Trophoblast cell (in vitro differentiated cells and primary cell): ENCODE measurements around the gene EMX1.
A peak's percentile ranks its signal among the peaks of the same experiment; 100 is the strongest.

Experiments used
- DNase-seq, 2 donors: peaks; one replicate each; pipeline ENCODE4 v3.0.0-alpha.2; 2016
- H2AFZ ChIP-seq: 2 replicates; pipeline ENCODE4 v1.6.1; 2013; ENCODE audit warnings: low read length, moderate library complexity, mild to moderate bottlenecking; ENCODE audit not compliant: insufficient read depth, poor library complexity
- H2AK5ac ChIP-seq: 2 replicates; pipeline ENCODE4 v1.6.1; 2013; ENCODE audit warnings: mild to moderate bottlenecking, low read length
- H2BK120ac ChIP-seq: 2 replicates; pipeline ENCODE4 v1.6.1; 2013; ENCODE audit warnings: low read length, mild to moderate bottlenecking, moderate library complexity; ENCODE audit not compliant: insufficient read depth, poor library complexity
- H2BK12ac ChIP-seq: 2 replicates; pipeline ENCODE4 v1.6.1; 2013; ENCODE audit warnings: mild to moderate bottlenecking, low read length, moderate library complexity
- H2BK5ac ChIP-seq: 2 replicates; pipeline ENCODE4 v1.6.1; 2013; ENCODE audit warnings: low read length, low read depth, moderate library complexity, mild to moderate bottlenecking; ENCODE audit not compliant: poor library complexity
- H3K14ac ChIP-seq: 2 replicates; pipeline ENCODE4 v1.6.1; 2013; ENCODE audit warnings: mild to moderate bottlenecking, low read length
- H3K18ac ChIP-seq: 2 replicates; pipeline ENCODE4 v1.6.1; 2013; ENCODE audit warnings: mild to moderate bottlenecking, low read length
- H3K23ac ChIP-seq: 2 replicates; pipeline ENCODE4 v1.6.1; 2013; ENCODE audit warnings: low read length
- H3K27ac ChIP-seq: 2 replicates; pipeline ENCODE4 v1.5.1; 2013; ENCODE audit warnings: low read depth, mild to moderate bottlenecking, inconsistent platforms, low read length, moderate library complexity
- H3K27me3 ChIP-seq: 2 replicates; pipeline ENCODE4 v1.6.1; 2013; ENCODE audit warnings: inconsistent platforms, mild to moderate bottlenecking, low read length, moderate library complexity; ENCODE audit not compliant: insufficient read depth
- H3K36me3 ChIP-seq, 2 experiments: 1 replicate in 1 of 2; 2 replicates in 1 of 2; pipeline ENCODE4 v1.6.1; 2013; ENCODE audit warnings: low read length in 2 of 2, mild to moderate bottlenecking in 2 of 2, moderate library complexity in 1 of 2; ENCODE audit not compliant: insufficient read depth in 2 of 2, control insufficient read depth in 1 of 2
- H3K4ac ChIP-seq: 2 replicates; pipeline ENCODE4 v1.6.1; 2013; ENCODE audit warnings: low read depth, mild to moderate bottlenecking, low read length, moderate library complexity
- H3K4me1 ChIP-seq, 2 experiments: 1 replicate in 1 of 2; 2 replicates in 1 of 2; pipeline ENCODE4 v1.6.1; 2013; ENCODE audit warnings: low read length in 2 of 2, mild to moderate bottlenecking in 2 of 2, moderate library complexity in 1 of 2; ENCODE audit not compliant: insufficient read depth in 2 of 2, control insufficient read depth in 1 of 2
- H3K4me2 ChIP-seq: 2 replicates; pipeline ENCODE4 v1.6.1; 2013; ENCODE audit warnings: inconsistent platforms, mild to moderate bottlenecking, low read length, moderate library complexity
- H3K4me3 ChIP-seq: 2 replicates; pipeline ENCODE4 v1.5.1; 2013; ENCODE audit warnings: mild to moderate bottlenecking, low read depth, low read length, inconsistent platforms
- H3K79me1 ChIP-seq: one replicate; pipeline ENCODE4 v1.6.1; 2013; ENCODE audit warnings: low read length
- H3K79me2 ChIP-seq: 2 replicates; pipeline ENCODE4 v1.6.1; 2013; ENCODE audit warnings: low read length, mild to moderate bottlenecking; ENCODE audit not compliant: control insufficient read depth, insufficient read depth, poor library complexity
- H3K9ac ChIP-seq: 2 replicates; pipeline ENCODE4 v1.6.1; 2013; ENCODE audit warnings: mild to moderate bottlenecking, low read length
- H3K9me3 ChIP-seq: 2 replicates; pipeline ENCODE4 v1.6.1; 2013; ENCODE audit warnings: low read depth, mild to moderate bottlenecking, control low read depth, inconsistent platforms, low read length; ENCODE audit not compliant: insufficient read depth
- H4K12ac ChIP-seq: 2 replicates; pipeline ENCODE4 v1.6.1; 2013; ENCODE audit warnings: low read depth, mild to moderate bottlenecking, low read length, moderate library complexity
- H4K8ac ChIP-seq: 2 replicates; pipeline ENCODE4 v1.6.1; 2013; ENCODE audit warnings: low read depth, mild to moderate bottlenecking, low read length, moderate library complexity
- H4K91ac ChIP-seq: one replicate; pipeline ENCODE4 v1.6.1; 2013; ENCODE audit warnings: low read depth, mild to moderate bottlenecking, low read length, moderate library complexity
- WGBS: extraction: QIAGEN DNeasy Blood & Tissue Kit; methylation state at CpG from one replicate; pipeline ENCODE4 v1.1.7; 2013; ENCODE audit warnings: missing lambda C conversion rate; ENCODE audit not compliant: insufficient read length, insufficient coverage; ENCODE audit errors: extremely low coverage; 5-methylcytosine and 5-hydroxymethylcytosine counted together

Gene EMX1

GRCh38 chr2:72965016-72965415 lies 47.7 kb downstream of the EMX1 start:
- Histone ChIP-seq H3K9ac (no peak overlapping the region), H3K4me2 (no peak overlapping the region), H3K27me3 (no peaks in the 10 kb centered on the region), H2AK5ac (no peak overlapping the region), H3K4ac (no peak overlapping the region), H3K27ac (no peak overlapping the region), H3K9me3 (peaks cover 3% of the 10 kb centered on the region), H3K4me3 (no peak overlapping the region), H3K79me2 (peaks cover 3% of the 10 kb centered on the region), H4K91ac (no peak overlapping the region), H4K8ac (no peak overlapping the region), H2BK5ac (no peak overlapping the region), H3K36me3 (no peaks in the 10 kb centered on the region), H3K18ac (no peak overlapping the region), H3K4me1 (peaks cover 33 to 45% of the 10 kb centered on the region in 2 experiments), H2AFZ (no peak overlapping the region), H3K79me1 (peaks cover 11% of the 10 kb centered on the region), H2BK12ac (no peak overlapping the region), H4K12ac (no peak overlapping the region), H2BK120ac (no peak overlapping the region), H3K14ac (no peak overlapping the region), H3K23ac (no peak overlapping the region)
- no peak for DNase-seq
- no CpG with 5 or more reads among the region's 12 CpGs for WGBS

GRCh38 chr2:72965770-72966450 lies 48.6 kb downstream of the EMX1 start:
- H3K4me2 ChIP-seq, result no peak overlapping the region
- H3K4ac ChIP-seq, result no peak overlapping the region

DNA sequence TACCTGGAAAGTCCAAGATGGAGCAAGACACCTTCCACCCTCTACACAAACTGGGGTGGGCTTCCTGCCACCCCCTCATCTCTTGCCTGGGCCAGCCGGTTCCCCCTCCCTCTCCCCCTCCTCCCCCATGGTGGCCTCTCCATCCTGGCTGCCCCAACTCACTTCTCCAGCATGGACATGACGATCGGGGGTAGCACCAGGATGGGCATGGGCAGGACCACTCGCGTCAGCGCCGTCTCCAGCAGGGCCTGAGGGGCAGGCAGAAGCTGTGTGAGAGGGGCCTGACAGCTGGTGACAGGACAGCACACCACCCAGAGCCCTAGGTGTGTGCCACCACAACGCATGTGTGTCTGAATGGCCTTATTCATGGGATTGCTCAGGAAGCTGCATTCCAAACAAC lies 51.0 kb downstream of the EMX1 start:
- no peaks in the 10 kb centered on the region for H3K9me3 ChIP-seq
- no peaks in the 10 kb centered on the region for H3K27me3 ChIP-seq
- no peak overlapping the region for H3K27ac ChIP-seq
- H3K79me2 ChIP-seq, result no peaks in the 10 kb centered on the region
- no peak overlapping the region for H2AK5ac ChIP-seq
- H4K8ac ChIP-seq, result no peak overlapping the region
- no peak overlapping the region for H3K4ac ChIP-seq
- no peak overlapping the region for H3K4me3 ChIP-seq
- H2BK12ac ChIP-seq, result no peak overlapping the region
- no peak overlapping the region for H2AFZ ChIP-seq
- H3K79me1 ChIP-seq, result peaks cover 3% of the 10 kb centered on the region
- no CpG with 5 or more reads among the region's 8 CpGs for WGBS
- no peak for DNase-seq
- H3K18ac ChIP-seq, result no peak overlapping the region
- no peak overlapping the region for H2BK120ac ChIP-seq
- no peak overlapping the region for H3K9ac ChIP-seq
- no peak overlapping the region for H3K23ac ChIP-seq
- no peak overlapping the region for H4K91ac ChIP-seq
- no peak overlapping the region for H3K14ac ChIP-seq
- no peak overlapping the region for H2BK5ac ChIP-seq
- peaks cover 9 to 21% of the 10 kb centered on the region in 2 experiments for H3K4me1 ChIP-seq
- H3K36me3 ChIP-seq, result peaks cover 0 to 3% of the 10 kb centered on the region in 2 experiments
- H3K4me2 ChIP-seq, result no peak overlapping the region
- H4K12ac ChIP-seq, result no peak overlapping the region

More at GRCh38 chr2:72965770-72966450, 48.6 kb downstream of the EMX1 start:
- H2AK5ac ChIP-seq, result no peak overlapping the region
- no peak overlapping the region for H2BK5ac ChIP-seq
- no peak overlapping the region for H4K91ac ChIP-seq
- no peak overlapping the region for H4K8ac ChIP-seq
- no peak overlapping the region for H3K23ac ChIP-seq
- peak; percentile 81 to 87 for DNase-seq
- H2BK12ac ChIP-seq, result no peak overlapping the region
- H2BK120ac ChIP-seq, result no peak overlapping the region
- H3K9me3 ChIP-seq, result no peaks in the 10 kb centered on the region
- peaks cover 3% of the 10 kb centered on the region for H3K79me2 ChIP-seq
- H3K9ac ChIP-seq, result no peak overlapping the region
- no peak overlapping the region for H3K27ac ChIP-seq
- no peak overlapping the region for H3K4me3 ChIP-seq
- H2AFZ ChIP-seq, result no peak overlapping the region
- H3K79me1 ChIP-seq, result peaks cover 11% of the 10 kb centered on the region
- no peak overlapping the region for H3K18ac ChIP-seq
- WGBS, result no CpG with 5 or more reads among the region's 14 CpGs
- no peak overlapping the region for H4K12ac ChIP-seq
- H3K4me1 ChIP-seq, result peaks cover 31 to 45% of the 10 kb centered on the region in 2 experiments
- no peaks in the 10 kb centered on the region for H3K36me3 ChIP-seq
- no peak overlapping the region for H3K14ac ChIP-seq
- no peaks in the 10 kb centered on the region for H3K27me3 ChIP-seq

- H3K79me1 ChIP-seq, result no peaks in the 10 kb centered on the region
- H2AK5ac ChIP-seq, result no peak overlapping the region
- peaks cover 0 to 3% of the 10 kb centered on the region in 2 experiments for H3K36me3 ChIP-seq
- no peak overlapping the region for H4K91ac ChIP-seq
- no peak overlapping the region for H2BK120ac ChIP-seq
- H3K4ac ChIP-seq, result no peak overlapping the region
- H3K27ac ChIP-seq, result no peak overlapping the region
- no peak overlapping the region for H4K8ac ChIP-seq
- peaks cover 4 to 17% of the 10 kb centered on the region in 2 experiments for H3K4me1 ChIP-seq
- no peak overlapping the region for H4K12ac ChIP-seq
- H3K79me2 ChIP-seq, result no peaks in the 10 kb centered on the region
- H3K9ac ChIP-seq, result no peak overlapping the region
- no peak overlapping the region for H3K23ac ChIP-seq
- no peak overlapping the region for H3K14ac ChIP-seq
- H3K18ac ChIP-seq, result no peak overlapping the region
- peak; percentile 52 to 82 for DNase-seq
- H3K4me3 ChIP-seq, result no peak overlapping the region
- H3K4me2 ChIP-seq, result no peak overlapping the region
- no peak overlapping the region for H2BK5ac ChIP-seq
- no peaks in the 10 kb centered on the region for H3K27me3 ChIP-seq
- H2AFZ ChIP-seq, result no peak overlapping the region
- no peak overlapping the region for H2BK12ac ChIP-seq
- WGBS, result no CpG with 5 or more reads among the region's 4 CpGs
- no peaks in the 10 kb centered on the region for H3K9me3 ChIP-seq
Measured at GRCh38 chr2:72969706-72970105, 52.4 kb downstream of the EMX1 start.
